Activated CD8-positive, alpha-beta T cell treated with anti-CD3 and anti-CD28 coated beads, Interleukin-2, amount 10 ng/mL, durations not matched to agents 7 days and 5 days (primary cell): ENCODE data around the gene PRTG. TPM values are rescaled to one million over a fixed set of nuclear protein-coding genes. Genes with fewer than 3 reads are reported as not detected.
"Not testable (repeated sequence)": the region's sequence is repeated elsewhere in the genome, so short reads cannot be mapped to it uniquely, and the experiment has no call there.

Experiments used
- ATAC-seq: fragments of 150-1000 bp; cut with Tn5 transposase; one replicate; pipeline ENCODE4 v1.10.0; 2021; ENCODE audit warnings: moderate library complexity
- CTCF ChIA-PET: fragments of 350-600 bp; sonication (Branson Sonifier 250); formaldehyde crosslinking; loops from one replicate; lab custom pipeline; 2021; ENCODE audit warnings: antibody characterized with exemption; lab: Charles Lee
- POLR2A ChIA-PET: fragments of 350-600 bp; sonication (Branson Sonifier 250); formaldehyde crosslinking; loops from one replicate; lab custom pipeline; 2021; ENCODE audit warnings: antibody characterized with exemption; lab: Charles Lee
- DNase-seq: peaks from one replicate; pipeline ENCODE4 v3.0.0-alpha.2; 2020
- H3K27ac Mint-ChIP-seq: one replicate; pipeline ENCODE4 v1.8.0; 2021; ENCODE audit warnings: mild to moderate bottlenecking, mixed read lengths
- H3K27me3 Mint-ChIP-seq: one replicate; pipeline ENCODE4 v1.8.0; 2021; ENCODE audit warnings: low read depth, mixed read lengths
- H3K36me3 Mint-ChIP-seq: one replicate; pipeline ENCODE4 v1.8.0; 2021; ENCODE audit warnings: low read depth, mixed read lengths
- H3K4me1 Mint-ChIP-seq: one replicate; pipeline ENCODE4 v1.8.0; 2021; ENCODE audit warnings: low read depth, mixed read lengths
- H3K4me3 Mint-ChIP-seq: one replicate; pipeline ENCODE4 v1.8.0; 2021; ENCODE audit warnings: mild to moderate bottlenecking, mixed read lengths
- H3K9me3 Mint-ChIP-seq: one replicate; pipeline ENCODE4 v1.8.0; 2022; ENCODE audit warnings: mixed read lengths; ENCODE audit not compliant: insufficient read depth
- total RNA-seq, 2 experiments: library from RNA; stranded (reverse); gene quantifications; one replicate each; pipeline ENCODE4 v1.2.3, GENCODE V29; 2021

The PRTG gene
- total RNA-seq, 2 experiments from 2014 or later, result not detected

DNA sequence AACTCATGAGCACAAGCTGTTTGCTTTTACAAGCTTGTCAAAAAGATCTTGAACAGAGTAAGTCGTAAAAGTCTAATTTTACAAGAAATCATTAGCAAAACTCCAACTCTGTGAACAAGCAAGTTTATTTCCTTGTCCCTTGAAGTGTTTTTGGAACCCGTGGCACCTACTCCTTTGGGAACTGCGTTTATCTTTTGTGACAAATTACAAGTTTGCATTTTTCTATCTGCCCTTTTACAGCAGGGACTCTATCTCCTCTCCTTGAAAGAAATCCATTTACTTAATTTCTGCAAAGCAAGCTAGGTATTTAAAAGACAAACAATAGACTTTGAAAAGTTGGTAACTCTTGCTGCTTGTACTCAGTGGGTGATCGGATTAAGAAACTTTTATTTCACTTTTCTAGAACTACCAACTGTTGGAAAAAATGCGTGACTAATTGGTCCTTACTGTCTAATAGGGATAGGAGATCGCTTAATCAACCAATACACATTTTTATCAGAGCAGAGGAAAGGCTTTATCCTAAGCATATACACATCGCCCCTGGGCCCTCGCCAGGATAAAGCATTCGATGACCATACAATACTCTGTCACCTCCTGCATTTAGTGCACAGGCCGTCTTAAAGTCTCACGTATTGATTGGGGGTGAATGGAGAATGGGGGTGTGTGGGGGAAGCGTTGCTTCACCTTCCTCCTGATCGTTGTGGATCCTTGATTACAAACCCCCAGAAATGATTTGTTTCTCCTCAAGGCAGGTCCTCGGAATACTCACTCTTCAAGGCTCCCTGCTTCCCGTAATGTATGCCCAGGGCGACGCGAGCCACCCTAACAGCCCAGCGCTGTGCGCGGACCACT is 1.7 kb downstream of the PRTG start:
- ChIA-PET POLR2A (no interaction called here), CTCF (interaction anchor here (0.7 kb wide), 1 partner anchor 92 kb away, joined by 3 read pairs; no protein-coding TSS in a partner anchor)
- H3K4me1 Mint-ChIP-seq, result peaks cover 3% of the 10 kb centered on the region
- peaks cover 39% of the 10 kb centered on the region for H3K27me3 Mint-ChIP-seq
- ATAC-seq, result peak; percentile 17
- H3K9me3 Mint-ChIP-seq, result no peaks in the 10 kb centered on the region
- H3K27ac Mint-ChIP-seq, result no peak overlapping the region
- H3K4me3 Mint-ChIP-seq, result no peak overlapping the region
- peak; percentile 25 for DNase-seq
- H3K36me3 Mint-ChIP-seq, result no peaks in the 10 kb centered on the region

- ATAC-seq (no peak), DNase-seq (no peak)
- H3K36me3 Mint-ChIP-seq, result no peaks in the 10 kb centered on the region
- H3K4me1 Mint-ChIP-seq, result peaks cover 3% of the 10 kb centered on the region
- H3K9me3 Mint-ChIP-seq, result no peaks in the 10 kb centered on the region
- H3K27ac Mint-ChIP-seq, result no peak overlapping the region
- H3K27me3 Mint-ChIP-seq, result peaks cover 41% of the 10 kb centered on the region
- no peak overlapping the region for H3K4me3 Mint-ChIP-seq
- POLR2A ChIA-PET, result interaction anchor here (0.6 kb wide), 1 partner anchor 198 kb away, joined by 4 read pairs; no protein-coding TSS in a partner anchor
- CTCF ChIA-PET, result no interaction called here
Measured at GRCh38 chr15:55740359-55740878, 2.5 kb downstream of the PRTG start.

- Mint-ChIP-seq H3K27ac (no peak overlapping the region), H3K4me3 (no peak overlapping the region), H3K36me3 (no peaks in the 10 kb centered on the region), H3K4me1 (peaks cover 3% of the 10 kb centered on the region), H3K27me3 (peaks cover 38% of the 10 kb centered on the region), H3K9me3 (no peaks in the 10 kb centered on the region)
- ChIA-PET CTCF (no interaction called here), POLR2A (interaction anchor here (0.6 kb wide), 1 partner anchor 199 kb away, joined by 4 read pairs; no protein-coding TSS in a partner anchor)
- no peak for ATAC-seq
- DNase-seq, result no peak
Measured at GRCh38 chr15:55739641-55740040, 3.3 kb downstream of the PRTG start.

GRCh38 chr15:55738715-55739114 is 4.2 kb downstream of the PRTG start:
- H3K9me3 Mint-ChIP-seq, result no peaks in the 10 kb centered on the region
- CTCF ChIA-PET, result no interaction called here
- no peak overlapping the region for H3K4me3 Mint-ChIP-seq

GRCh38 chr15:55737373-55737772 is 5.6 kb downstream of the PRTG start:
- H3K27me3 Mint-ChIP-seq, result peaks cover 33% of the 10 kb centered on the region
- no peaks in the 10 kb centered on the region for H3K4me1 Mint-ChIP-seq
- H3K4me3 Mint-ChIP-seq, result no peak overlapping the region
- no peaks in the 10 kb centered on the region for H3K9me3 Mint-ChIP-seq
- no peaks in the 10 kb centered on the region for H3K36me3 Mint-ChIP-seq
- ATAC-seq (no peak), DNase-seq (no peak)
- ChIA-PET CTCF (interaction anchor here (1.3 kb wide), 1 partner anchor 87 kb away, joined by 3 read pairs; no protein-coding TSS in a partner anchor), POLR2A (no interaction called here)
- H3K27ac Mint-ChIP-seq, result no peak overlapping the region

More at GRCh38 chr15:55738715-55739114, 4.2 kb downstream of the PRTG start:
- peaks cover 3% of the 10 kb centered on the region for H3K4me1 Mint-ChIP-seq
- POLR2A ChIA-PET, result no interaction called here
- no peaks in the 10 kb centered on the region for H3K36me3 Mint-ChIP-seq
- ATAC-seq, result no peak
- no peak overlapping the region for H3K27ac Mint-ChIP-seq
- H3K27me3 Mint-ChIP-seq, result peaks cover 35% of the 10 kb centered on the region
- no peak for DNase-seq

- Mint-ChIP-seq H3K4me1 (no peaks in the 10 kb centered on the region), H3K9me3 (no peaks in the 10 kb centered on the region), H3K27ac (no peak overlapping the region), H3K4me3 (no peak overlapping the region), H3K27me3 (peaks cover 33% of the 10 kb centered on the region), H3K36me3 (no peaks in the 10 kb centered on the region)
- POLR2A ChIA-PET, result no interaction called here
- CTCF ChIA-PET, result interaction anchor here (1.3 kb wide), 1 partner anchor 86 kb away, joined by 3 read pairs; no protein-coding TSS in a partner anchor
- ATAC-seq (no peak), DNase-seq (no peak)
Measured at GRCh38 chr15:55736756-55737155, 6.2 kb downstream of the PRTG start.

- H3K4me1 Mint-ChIP-seq, result no peaks in the 10 kb centered on the region
- ChIA-PET POLR2A (no interaction called here), CTCF (interaction anchor here (0.7 kb wide), 1 partner anchor 54 kb away, joined by 3 read pairs; no protein-coding TSS in a partner anchor)
- H3K4me3 Mint-ChIP-seq, result no peak overlapping the region
- H3K9me3 Mint-ChIP-seq, result no peaks in the 10 kb centered on the region
- no peak overlapping the region for H3K27ac Mint-ChIP-seq
- H3K36me3 Mint-ChIP-seq, result no peaks in the 10 kb centered on the region
- no peak for DNase-seq
- peaks cover 34% of the 10 kb centered on the region for H3K27me3 Mint-ChIP-seq
- ATAC-seq, result no peak
Measured at GRCh38 chr15:55734641-55735040, 8.3 kb downstream of the PRTG start.

- H3K36me3 Mint-ChIP-seq, H3K4me1 Mint-ChIP-seq, DNase-seq, CTCF ChIA-PET, H3K9me3 Mint-ChIP-seq, POLR2A ChIA-PET, H3K27ac Mint-ChIP-seq, ATAC-seq, H3K4me3 Mint-ChIP-seq: not testable (repeated sequence)
- H3K27me3 Mint-ChIP-seq, result peaks cover 28% of the 10 kb centered on the region
Measured at GRCh38 chr15:55733461-55733860, 9.5 kb downstream of the PRTG start.

DNA sequence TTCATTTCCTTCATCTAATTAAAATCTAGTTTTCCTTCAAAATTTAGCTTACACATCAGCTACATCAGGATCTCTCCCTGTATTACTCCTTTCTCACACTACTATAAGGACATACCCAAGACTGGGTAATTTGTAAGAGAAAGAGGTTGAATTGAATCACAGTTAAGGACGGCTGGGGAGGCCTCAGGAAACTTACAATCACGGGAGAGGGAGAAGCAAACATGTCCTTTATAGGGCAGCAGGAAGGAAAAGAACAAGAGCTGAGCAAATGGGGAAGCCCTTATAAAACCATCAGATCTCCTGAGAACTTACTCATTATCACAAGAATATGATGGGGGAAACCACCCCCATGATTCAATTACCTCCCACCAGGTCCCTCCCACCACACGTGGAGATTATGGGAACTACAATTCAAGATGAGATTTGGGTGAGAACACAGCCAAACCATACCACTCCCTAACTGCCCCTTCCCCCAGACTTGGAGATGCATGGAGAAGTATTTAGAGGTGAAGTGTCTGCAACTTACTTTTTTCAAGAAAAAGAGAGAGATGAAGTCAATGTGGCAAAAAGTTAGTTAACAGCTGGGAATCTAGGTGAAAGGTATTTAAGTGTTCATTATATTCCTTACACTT is 21.3 kb downstream of the PRTG start:
- CTCF ChIA-PET, result no interaction called here
- no peak overlapping the region for H3K27ac Mint-ChIP-seq

GRCh38 chr15:55715355-55716076 is 27.4 kb downstream of the PRTG start:
- ATAC-seq (no peak), DNase-seq (no peak)
- Mint-ChIP-seq H3K4me3 (no peak overlapping the region), H3K4me1 (no peaks in the 10 kb centered on the region), H3K36me3 (no peaks in the 10 kb centered on the region), H3K9me3 (no peaks in the 10 kb centered on the region), H3K27me3 (peaks cover 4% of the 10 kb centered on the region), H3K27ac (no peak overlapping the region)
- ChIA-PET POLR2A (no interaction called here), CTCF (interaction anchor here (1.5 kb wide), 1 partner anchor 9 kb away, joined by 3 read pairs; no protein-coding TSS in a partner anchor)

More for the DNA sequence above, 21.3 kb downstream of the PRTG start:
- ATAC-seq (no peak), DNase-seq (no peak)
- H3K4me3 Mint-ChIP-seq, result no peak overlapping the region
- POLR2A ChIA-PET, result no interaction called here
- H3K27me3 Mint-ChIP-seq, result peaks cover 15% of the 10 kb centered on the region
- H3K36me3 Mint-ChIP-seq, result no peaks in the 10 kb centered on the region
- no peaks in the 10 kb centered on the region for H3K4me1 Mint-ChIP-seq
- H3K9me3 Mint-ChIP-seq, result no peaks in the 10 kb centered on the region

DNA sequence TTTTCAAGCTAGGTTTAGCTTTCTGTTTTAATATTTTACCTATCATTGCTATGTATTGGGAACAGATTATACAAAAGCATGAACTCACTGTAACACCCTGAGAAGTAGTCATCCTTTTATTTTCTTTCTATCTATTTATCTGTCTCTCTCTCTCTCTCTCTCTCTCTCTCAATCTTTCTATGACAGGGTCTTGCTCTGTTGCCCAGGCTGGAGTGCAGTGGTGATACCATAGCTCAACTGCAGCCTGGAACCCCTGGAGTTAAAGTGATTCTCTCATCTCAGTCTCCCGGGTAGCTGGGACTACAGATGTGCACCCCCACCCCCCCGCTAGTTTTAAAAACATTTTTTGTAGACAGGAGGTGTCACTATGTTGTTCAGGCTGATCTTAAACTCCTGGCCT is 28.9 kb downstream of the PRTG start:
- Mint-ChIP-seq H3K27me3 (peaks cover 4% of the 10 kb centered on the region), H3K4me1 (no peaks in the 10 kb centered on the region), H3K36me3 (no peaks in the 10 kb centered on the region), H3K4me3 (no peak overlapping the region), H3K9me3 (no peaks in the 10 kb centered on the region), H3K27ac (no peak overlapping the region)
- DNase-seq (no peak), ATAC-seq (no peak)
- ChIA-PET CTCF (interaction anchor here (1.5 kb wide), 1 partner anchor 132 kb away, joined by 4 read pairs; no protein-coding TSS in a partner anchor), POLR2A (no interaction called here)
